HG03354 (cell line): Measurements from ENCODE around the gene PLXNA3.

Experiments used
- ATAC-seq: cut with Tn5 transposase; IDR thresholded peaks from one replicate; pipeline ENCODE4 v1.9.1; 2021; ENCODE audit warnings: mild to moderate bottlenecking; ENCODE audit not compliant: unreplicated experiment, poor library complexity, severe bottlenecking

PLXNA3 gene

DNA sequence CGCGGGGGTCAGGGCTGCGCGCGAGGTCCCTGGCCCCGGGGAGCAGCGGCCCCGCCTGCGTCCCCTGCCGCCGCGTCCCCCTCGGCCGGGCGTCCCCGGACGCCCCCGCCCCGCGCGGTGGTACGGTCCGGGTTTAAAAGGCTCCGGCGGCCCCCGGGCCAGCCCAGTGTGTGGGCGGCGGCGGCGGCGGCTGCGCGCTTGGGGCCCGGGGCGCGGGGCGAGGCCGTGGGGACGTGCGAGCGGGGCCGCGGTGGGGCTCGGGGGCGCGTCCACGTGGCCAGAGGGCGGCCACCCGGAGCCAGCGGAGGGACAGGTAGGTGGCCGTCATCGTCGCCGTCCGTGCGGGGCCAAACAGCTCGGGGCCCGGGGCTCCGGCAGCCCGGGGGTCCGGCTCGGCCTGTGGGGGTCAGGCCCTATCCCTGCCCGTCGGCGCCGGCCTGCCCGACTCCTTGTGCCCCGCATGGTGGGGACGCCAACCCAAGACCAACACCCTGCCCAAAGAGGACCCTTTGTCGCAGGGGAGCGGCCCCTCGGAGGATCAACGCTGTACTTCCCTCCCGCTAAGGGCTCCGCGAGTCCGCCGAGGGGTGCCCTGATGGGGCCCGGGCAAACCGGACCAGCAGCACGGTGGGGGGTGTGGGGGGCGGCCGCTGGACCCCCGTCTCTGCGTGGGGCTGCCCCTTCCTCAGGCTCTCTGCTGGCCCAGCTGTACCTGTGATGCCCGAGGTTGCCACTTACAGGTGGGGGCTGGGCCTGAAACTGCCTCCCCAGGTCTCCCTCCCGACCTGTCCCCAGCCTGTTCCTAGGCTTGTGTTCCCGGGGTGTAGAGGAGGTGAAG, at the start of gene PLXNA3:
TSS of gene PLXNA3 (plus strand) at position 166 of the 838 bp plus-strand sequence. CDS start 1,903 bp downstream, outside the sequence.
- ATAC-seq, result peak; percentile 61

GRCh38 chrX:154408659-154409221, 49.3 kb upstream of the PLXNA3 start:
- ATAC-seq, result no peak

DNA sequence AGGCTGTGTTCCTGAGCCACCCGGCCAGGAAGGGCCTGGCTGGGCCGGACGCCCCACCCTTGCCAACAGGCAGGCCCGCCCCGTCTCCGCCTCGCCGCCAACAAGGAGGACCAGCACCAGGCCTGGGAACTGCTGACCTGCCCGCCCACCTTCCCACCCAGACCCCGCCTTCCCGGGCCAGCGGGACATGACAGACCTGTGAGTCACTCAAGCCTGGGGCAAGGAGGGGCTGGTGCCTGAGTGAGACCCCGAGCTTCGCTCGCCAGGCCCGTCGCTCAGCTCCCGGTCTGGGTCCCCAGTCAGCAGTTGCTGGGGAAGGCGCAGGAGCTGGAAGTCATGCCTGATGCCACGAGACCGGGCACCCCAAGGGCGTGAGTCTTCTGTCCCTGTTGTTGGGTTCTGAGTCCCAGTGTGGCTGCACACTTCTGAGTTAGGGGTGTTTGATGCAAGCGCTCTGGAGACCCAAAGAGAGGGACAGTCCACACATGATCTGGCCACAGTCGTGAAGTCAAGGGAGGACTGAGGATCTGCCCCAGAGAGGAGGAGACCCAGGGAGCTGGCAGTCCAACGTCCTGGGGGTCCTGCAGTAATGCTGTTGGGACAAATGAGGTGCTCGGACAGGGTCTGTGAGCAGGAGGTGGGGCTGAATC, 48.7 kb upstream of the PLXNA3 start, which contains the start of gene DNASE1L1:
TSS of gene DNASE1L1 (minus strand) at position 33 of the 650 bp plus-strand sequence. CDS start 3,686 bp downstream, outside the sequence.
- ATAC-seq, result no peak

DNA sequence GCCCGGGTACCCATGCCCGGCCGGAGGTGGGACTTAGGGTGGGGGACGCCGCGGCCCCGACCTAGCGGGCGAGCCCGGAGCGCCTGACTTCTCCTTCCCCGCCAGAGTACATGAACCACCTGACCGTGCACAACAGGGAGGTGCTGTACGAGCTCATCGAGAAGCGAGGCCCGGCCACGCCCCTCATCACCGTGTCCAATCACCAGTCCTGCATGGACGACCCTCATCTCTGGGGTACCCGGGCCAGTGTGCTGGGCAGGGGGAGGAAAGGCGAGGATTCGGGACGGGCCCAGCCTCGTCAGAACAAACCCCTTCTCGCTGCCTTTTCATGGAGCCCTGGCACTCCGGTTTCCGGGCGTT, 46.1 kb upstream of the PLXNA3 start:
- peak; percentile 58 for ATAC-seq

- no peak for ATAC-seq
Measured at GRCh38 chrX:154412468-154412867, 45.6 kb upstream of the PLXNA3 start.

GRCh38 chrX:154413142-154413541, 44.9 kb upstream of the PLXNA3 start:
- no peak for ATAC-seq

- ATAC-seq, result no peak
Measured at GRCh38 chrX:154417157-154417556, 40.9 kb upstream of the PLXNA3 start.

DNA sequence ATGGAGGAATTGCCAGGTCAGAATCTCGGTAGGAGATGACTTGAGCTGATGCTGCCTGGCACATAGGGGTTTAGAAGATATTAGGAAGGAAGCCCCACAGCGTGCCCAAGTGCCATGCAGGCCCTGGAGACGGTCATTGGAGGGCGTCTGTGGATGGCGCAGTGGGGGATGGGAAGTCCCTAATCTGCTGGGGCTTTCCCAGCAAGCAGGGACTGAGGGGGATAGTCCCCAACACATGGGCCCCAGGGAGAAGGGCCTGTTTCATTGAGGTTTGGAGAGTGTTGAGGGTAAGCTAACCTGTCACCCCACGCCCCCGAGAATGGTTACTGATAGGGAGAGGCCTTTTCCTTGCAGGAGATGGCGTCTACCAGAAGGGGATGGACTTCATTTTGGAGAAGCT, 38.9 kb upstream of the PLXNA3 start:
- no peak for ATAC-seq

- ATAC-seq, result no peak
Measured at GRCh38 chrX:154419688-154420401, 38.2 kb upstream of the PLXNA3 start.

GRCh38 chrX:154420402-154420756, 37.7 kb upstream of the PLXNA3 start:
- no peak for ATAC-seq

DNA sequence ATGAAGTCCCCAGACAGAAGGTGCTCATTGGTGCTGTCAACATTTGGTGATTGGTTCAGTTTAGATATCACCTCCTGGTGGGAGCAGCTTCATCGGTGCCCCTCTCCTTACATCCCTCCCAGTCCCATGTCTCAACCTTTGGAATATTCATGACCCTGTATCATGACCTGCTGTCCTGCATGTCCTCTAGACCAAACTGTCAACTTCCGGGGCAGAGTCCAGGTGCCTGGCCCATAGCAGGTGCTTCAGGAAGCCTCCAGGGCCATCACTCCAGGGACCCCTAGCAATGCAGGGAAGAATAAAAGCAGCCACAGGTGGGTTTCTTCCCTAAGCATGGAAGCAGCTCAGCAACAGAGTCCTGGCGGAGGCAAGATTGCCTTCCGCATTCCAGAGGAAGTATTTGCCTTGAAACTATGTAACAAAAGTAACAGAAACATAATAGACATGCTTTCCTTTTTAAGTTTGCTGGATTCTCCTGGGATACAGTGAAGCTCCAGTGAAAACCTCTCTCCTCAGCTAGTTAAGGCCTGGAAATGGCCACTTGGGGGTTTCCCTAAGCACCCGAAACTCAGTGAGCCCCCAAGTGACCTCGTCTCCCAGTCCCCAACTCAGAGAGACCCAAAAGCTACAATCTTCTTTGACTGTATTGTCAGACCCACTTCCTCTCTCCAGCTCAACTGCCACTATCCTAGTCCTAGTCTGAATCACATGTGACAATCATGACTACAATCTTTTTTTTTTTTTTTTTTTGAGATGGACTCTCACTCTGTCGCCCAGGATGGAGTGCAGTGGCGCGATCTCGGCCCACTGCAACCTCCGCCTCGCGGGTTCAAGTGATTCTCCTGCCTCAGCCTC, 30.9 kb upstream of the PLXNA3 start:
- no peak for ATAC-seq

- ATAC-seq, result peak; percentile 97
Measured at GRCh38 chrX:154428176-154429171, 29.6 kb upstream of the PLXNA3 start, which contains the start of gene ATP6AP1. Gene ATP6AP1 (plus strand): TSS chrX:154428677. CDS start chrX:154428693, 16 bp downstream.

- ATAC-seq, result no peak
Measured at GRCh38 chrX:154429711-154430110, 28.4 kb upstream of the PLXNA3 start.

DNA sequence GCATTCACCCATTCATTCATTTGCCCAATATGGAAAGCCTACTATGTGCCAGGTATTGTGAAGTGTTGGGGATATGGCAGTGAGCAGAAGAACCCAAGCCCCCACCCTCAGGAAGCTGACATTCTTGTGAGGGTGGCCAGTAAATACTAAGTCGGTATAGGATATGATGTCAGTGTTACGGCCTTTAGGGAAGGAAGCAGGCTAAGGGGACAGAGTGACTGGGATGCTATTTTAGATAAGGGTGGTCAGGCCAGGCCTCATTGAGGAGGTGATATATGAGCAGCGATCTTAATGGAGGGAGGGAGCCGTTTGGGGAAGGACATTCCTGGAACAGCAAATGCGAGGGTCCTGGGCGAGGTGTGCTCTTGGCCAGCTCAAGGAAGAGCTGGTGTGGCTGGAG, 27.6 kb upstream of the PLXNA3 start:
- ATAC-seq, result no peak

- no peak for ATAC-seq
Measured at GRCh38 chrX:154430916-154431315, 27.2 kb upstream of the PLXNA3 start.

- no peak for ATAC-seq
Measured at GRCh38 chrX:154431341-154431740, 26.7 kb upstream of the PLXNA3 start.

DNA sequence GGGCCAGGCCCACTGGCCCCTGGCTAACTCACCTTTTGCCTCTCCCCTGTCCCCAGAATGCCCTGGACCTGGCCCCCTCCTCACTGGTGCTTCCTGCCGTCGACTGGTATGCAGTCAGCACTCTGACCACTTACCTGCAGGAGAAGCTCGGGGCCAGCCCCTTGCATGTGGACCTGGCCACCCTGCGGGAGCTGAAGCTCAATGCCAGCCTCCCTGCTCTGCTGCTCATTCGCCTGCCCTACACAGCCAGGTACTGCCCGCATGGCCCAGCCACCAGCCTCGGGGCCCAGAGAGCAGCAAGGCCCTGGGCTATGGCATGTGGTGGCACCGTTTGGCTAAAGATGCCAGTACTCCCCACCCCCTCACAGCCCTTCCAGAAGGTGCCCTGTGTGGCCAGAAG, 25.9 kb upstream of the PLXNA3 start:
- no peak for ATAC-seq

DNA sequence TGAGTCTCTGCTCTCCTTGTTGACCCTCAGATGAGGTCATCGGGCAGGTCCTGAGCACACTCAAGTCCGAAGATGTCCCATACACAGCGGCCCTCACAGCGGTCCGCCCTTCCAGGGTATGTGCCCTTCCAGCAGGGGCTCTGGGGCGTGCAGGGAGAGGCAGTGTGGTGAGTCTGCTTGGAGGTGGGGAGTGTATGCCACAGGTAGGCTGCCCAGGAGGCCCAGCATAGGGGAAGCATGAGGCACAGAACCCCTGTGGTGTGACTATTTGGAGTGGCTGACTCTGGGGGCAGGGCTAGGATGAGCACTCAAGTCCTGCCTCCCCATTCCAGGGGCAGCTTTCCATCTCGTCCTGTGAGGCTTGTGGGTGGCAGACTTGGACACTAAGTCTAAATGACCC, 24.5 kb upstream of the PLXNA3 start:
- no peak for ATAC-seq
